ENCODE data around the gene TNRC6B.
"Not testable (repeated sequence)": the region's sequence is repeated elsewhere in the genome, so short reads cannot be mapped to it uniquely, and the experiment has no call there.

Gene TNRC6B

GRCh38 chr22:40364431-40364830, 186.7 kb downstream of the TNRC6B start:
- DNase-seq (ENCODE audit: low spot score) = no peak

- DNase-seq (ENCODE audit: low spot score) = no peak
Observed at GRCh38 chr22:40366068-40366467, 188.3 kb downstream of the TNRC6B start.

- no peak for DNase-seq (ENCODE audit: low spot score)
Observed at GRCh38 chr22:40367342-40367741, 189.6 kb downstream of the TNRC6B start.

- no peak for DNase-seq (ENCODE audit: low spot score)
Observed at GRCh38 chr22:40368016-40368415, 190.3 kb downstream of the TNRC6B start.

- DNase-seq (ENCODE audit: low spot score) = no peak
Observed at GRCh38 chr22:40368836-40369235, 191.1 kb downstream of the TNRC6B start.

GRCh38 chr22:40374567-40374966, 196.8 kb downstream of the TNRC6B start:
- DNase-seq (ENCODE audit: low spot score) = no peak

GRCh38 chr22:40376149-40376548, 198.4 kb downstream of the TNRC6B start:
- peak; percentile 14 for DNase-seq (ENCODE audit: low spot score)

- DNase-seq (ENCODE audit: low spot score) = no peak
Observed at GRCh38 chr22:40377931-40378330, 200.2 kb downstream of the TNRC6B start.

GRCh38 chr22:40378448-40378847, 200.7 kb downstream of the TNRC6B start:
- DNase-seq (ENCODE audit: low spot score) = not testable (repeated sequence)

- no peak for DNase-seq (ENCODE audit: low spot score)
Observed at GRCh38 chr22:40381461-40381860, 203.7 kb downstream of the TNRC6B start.

- no peak for DNase-seq (ENCODE audit: low spot score)
Observed at GRCh38 chr22:40383905-40384304, 206.2 kb downstream of the TNRC6B start.

GRCh38 chr22:40385036-40385782, 207.5 kb downstream of the TNRC6B start:
- DNase-seq (ENCODE audit: low spot score) = peak; percentile 73

All from germinal center (tissue), 1 donor.